Measurements from ENCODE around the gene GLIS2.

Gene GLIS2

DNA sequence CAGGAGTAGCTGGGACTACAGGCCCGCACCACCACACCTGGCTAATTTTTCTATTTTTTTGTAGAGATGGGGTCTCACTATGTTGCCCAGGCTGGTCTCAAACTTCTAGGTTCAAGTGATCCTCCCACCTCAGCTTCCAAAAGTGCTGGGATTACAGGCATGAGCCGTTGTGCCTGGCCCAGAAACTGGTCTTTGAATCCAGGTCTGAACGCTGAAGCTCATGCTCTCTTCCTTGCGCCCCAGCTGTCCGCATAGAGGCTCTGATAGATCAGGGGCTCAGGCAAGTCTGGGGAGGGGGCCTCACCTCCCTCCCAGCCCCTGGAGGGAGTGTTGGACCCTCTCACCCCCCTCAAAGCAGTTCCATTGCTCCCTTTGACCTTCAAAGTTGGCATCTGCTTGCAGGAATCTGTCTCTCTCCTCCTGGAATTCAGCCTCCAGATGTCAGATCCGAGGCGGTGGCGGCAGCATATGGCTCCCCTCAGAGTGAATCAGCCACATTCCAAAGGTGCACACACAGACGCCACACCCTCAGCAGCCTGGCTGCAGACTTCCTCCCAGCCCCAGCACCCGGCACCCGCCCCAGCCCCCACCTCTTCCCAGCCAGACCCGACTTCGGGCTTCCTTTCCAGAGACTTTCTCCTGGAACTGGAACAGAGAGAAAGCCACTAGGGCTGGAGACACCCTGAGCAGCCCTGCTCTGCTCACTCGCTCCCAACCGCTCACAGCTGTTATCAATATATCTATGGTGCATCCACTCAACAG lies 16.9 kb upstream of the GLIS2 start:
- no peak for DNase-seq

DNA sequence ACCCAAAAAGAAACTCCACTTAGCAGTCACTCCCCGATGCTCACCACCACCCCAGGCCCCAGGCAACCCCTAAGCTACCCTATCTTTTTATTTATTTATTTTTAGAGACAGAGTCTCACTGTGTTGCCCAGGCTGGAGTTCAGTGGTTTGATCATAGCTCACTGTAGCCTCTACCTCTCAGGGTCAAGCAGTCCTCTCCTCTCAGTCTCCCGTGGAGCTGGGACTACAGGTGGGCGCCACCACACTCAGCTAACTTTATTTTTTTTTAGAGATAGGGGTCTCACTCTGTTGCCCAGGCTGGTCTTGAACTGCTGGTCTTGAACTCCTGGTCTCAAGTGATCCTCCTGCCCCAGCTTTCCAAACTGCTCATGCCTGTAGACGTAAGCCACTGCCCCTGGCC lies 14.7 kb upstream of the GLIS2 start:
- no peak for DNase-seq

DNA sequence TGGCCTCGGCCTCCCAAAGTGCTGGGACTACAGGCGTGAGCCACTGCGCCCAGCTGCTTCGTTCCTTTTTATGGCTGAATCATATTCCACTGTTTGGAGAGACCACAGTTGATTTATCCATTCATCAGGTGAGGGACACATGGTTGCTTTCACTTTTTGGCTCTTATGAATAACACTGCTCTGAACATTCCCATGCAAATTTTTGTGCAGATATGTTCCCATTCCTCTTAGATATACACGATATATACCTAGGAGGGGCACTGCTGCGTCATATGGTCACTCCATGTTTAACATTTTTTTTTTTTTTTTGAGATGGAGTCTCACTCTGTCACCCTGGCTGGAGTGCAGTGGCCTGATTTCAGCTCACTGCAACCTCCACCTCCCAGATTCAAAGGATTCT lies 13.9 kb upstream of the GLIS2 start:
- DNase-seq, result no peak

DNA sequence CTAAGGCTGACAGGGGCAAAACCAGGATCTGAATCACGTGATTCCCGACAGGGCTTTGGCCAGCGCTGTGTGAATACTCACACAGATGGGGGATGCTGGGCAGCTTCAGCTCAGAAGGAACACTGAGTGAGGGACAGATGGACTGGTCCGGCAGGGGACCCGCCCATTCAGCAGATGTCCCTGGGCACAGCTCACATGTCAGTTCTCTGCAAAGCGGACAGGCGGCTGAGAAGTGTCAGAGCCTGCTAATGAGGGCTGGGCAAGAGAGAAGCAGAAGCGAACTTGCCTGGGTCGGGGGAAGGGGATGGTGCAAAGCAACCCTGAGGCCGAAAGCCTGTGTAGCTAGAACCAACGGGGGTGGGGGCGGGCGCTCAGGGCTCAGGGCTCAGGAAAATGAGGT lies 11.9 kb upstream of the GLIS2 start:
- no peak for DNase-seq

DNA sequence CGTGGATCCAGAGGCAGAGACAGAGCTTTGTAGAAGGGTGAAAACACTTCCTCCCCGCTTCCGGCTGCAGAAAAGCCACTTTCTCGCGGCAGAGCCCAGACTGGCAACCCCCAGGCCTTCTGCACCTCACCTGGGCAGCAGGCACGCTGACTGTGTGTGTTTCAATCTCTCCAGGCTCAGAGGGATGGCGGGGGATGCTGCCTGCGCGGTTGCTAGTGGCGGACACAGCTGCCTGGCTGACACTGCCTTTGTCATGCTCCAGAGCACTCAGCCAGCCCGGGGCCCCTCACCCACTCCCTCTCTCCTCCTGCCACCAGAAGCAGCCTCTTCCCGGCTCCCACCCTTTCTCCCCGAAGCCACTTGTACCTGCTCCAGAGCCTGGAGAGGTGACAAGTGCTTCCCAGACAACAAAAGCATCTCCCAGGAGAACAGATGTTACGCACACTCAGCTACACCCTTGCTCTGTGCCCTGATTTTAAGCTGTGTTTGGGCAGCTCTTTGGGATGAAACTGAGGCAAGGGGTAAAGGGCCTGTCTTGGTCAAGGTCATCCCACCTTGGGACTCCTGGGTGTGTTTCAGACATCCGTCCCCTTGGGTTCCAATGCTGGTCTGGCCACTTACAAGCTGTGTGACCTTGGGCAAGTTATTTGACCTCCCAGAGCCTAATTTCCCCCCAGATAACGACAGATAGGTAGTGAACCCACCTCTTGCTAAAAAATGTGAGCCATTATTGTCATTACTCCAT lies 9.2 kb upstream of the GLIS2 start:
- peak; percentile 29 for DNase-seq

DNA sequence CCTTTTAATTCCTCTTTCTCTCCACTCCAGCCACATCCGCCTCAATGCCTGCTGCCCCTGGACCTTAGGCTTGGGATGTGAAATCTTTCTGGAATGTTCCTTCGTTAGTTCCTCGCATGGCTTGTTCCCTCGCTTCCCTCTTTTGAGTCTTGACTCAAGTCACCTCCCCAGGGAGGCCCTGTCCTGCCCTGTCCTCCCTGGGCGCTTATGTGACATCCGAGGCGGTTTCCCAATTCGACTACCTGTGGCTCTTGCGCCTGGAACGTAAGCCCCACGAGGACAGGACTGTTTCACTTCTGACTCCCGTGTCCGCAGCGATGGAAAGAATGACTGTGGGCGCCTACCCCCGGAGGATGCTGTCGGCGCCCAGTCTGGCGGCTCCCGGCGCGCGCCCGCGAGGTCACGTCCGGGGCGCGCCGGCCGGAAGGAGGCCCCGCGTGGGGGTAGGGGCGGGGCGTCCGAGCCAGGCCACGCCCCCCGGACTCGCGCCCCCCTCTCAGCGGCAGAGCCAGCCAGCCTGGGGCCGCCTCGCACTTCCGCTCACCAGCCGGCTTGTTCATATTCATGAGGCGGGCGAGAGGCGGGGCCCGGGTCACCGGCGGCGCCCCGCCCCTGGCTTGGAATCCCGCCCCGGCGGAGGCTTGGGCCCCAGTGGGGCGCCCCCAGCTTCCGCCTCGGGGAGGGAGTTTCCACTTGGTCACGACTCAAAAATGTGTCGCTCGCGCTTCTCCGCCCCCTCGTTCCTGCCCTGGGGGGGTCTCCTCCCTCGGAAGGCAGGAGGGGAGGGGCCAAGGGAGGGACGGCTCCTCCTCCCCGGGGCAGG lies 8.4 kb upstream of the GLIS2 start:
- peak; percentile 97 for DNase-seq

DNA sequence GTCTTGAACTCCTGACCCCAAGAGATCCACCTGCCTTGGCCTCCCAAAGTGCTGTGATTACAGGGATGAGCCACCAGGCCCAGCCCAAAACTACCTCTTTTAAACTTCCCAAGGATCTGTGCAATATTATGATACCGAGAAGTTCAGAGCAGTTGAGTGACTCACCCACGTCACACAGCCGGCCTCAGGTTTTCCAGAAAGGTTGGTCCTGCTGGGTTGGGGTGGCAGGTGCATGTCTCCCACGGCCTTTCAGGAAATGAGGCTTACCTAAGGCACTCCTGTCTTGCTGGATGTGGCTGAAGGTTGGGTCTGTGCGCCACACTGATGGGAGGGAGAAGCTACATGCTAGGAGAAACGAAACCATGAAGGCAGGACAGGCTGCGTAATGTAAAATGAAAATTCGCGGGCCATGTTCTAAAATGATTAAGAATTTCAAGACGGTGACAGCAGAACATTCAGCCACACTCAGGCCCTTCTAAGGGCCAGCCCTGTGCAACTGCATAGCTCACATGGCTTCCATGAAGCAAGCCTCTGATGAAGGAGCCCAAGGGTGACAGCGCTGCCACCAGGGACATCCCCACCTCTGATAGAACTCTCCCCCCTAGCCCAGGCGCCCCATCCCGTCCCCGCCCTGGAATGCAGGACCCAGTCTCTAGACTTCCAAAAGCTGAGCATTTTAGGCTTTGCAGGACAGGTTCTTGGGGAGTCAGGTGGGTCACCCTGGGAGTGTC lies 6.6 kb upstream of the GLIS2 start:
- no peak for DNase-seq

DNA sequence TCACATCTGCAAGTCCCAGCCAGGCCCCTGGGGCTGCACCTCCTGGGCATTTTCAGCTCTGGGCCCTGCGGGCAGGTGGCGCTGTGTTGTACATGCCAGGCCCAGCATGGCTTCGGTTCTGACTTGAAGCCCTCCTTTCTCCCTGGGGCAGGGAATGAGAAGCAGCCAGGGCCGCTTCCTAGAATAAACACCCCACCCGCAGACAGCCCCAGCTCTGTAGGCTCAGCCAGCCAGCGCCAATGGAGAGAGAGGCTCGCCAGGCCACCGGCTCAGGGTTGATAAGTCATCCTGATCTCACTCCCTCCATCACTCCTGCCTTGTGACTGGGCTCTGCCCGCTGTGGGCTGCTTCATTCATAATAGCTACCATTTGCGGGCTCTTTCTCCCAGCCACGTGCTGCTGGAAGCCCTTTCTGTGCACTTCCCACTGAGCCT lies 6.0 kb upstream of the GLIS2 start:
- peak; percentile 65 for DNase-seq

DNA sequence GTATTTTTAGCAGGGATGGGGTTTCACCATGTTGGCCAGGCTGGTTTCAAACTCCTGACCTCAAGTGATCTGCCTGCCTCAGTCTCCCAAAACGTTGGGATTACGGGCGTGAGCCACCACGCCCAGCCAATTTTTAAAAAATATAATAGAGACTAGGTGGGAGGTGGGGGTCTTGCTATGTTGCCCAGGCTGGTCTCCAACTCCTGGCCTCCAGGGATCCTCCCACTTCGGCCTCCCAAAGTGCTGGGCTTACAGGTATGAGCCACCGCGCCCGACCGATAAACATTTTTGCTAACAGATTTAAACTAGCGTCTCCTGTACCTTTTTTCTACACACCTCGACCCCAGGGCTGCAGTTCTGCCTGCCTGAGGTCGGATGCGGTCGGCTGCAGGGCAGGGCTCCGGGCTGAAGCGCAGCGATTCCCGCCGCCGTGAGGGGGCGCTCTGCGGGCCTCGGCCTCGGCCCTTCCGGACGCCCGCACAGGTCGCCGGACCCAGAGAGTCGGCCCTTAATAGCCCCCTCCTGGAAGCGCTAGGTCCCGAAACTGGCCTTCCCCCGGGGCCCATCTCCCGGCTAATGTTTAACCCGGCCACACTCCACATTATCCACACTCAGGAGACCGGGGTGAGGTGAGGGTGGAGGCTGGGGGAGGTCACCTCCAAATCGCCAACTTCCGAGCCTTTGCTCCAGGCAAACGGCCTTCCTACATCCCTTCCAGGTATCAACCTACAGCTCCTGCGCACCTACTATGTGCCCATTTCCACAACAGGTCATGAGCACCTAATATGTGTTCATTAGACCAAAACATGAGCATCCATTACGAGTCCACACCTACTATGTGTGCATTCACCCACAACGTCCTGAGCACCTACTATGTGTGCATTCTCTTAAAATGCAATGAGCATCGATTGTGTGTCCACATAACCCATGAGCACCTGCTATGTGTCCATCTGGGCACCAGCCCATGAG lies 2.0 kb upstream of the GLIS2 start:
- DNase-seq, result no peak

DNA sequence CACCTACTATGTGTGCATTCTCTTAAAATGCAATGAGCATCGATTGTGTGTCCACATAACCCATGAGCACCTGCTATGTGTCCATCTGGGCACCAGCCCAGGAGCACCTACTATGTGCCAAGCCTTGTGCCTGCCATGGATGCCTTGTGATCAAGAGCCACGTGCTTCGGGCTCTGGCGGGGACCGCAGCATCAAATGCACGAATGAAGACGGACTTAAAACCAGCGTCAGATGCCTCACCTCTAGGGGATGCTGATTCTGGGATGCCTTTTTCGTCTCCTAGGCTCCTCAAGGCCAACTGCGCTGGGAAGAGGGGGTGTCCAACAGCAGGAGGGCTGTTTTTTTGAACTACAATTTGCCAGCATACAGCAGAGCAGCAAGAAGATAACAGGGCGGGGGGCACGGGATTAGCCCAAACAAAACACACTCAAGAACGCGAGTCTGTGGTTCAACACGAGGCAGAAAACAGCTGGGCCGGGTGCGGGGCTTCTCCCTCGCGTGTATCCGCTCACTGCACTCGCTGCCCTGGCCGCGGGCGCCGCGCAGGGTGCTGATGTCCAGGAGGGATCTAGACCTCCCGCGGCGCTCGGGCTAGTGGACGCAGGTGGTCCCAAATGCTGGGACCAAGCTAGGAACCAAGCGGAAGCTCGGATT lies 1.2 kb upstream of the GLIS2 start:
- peak; percentile 26 for DNase-seq

DNA sequence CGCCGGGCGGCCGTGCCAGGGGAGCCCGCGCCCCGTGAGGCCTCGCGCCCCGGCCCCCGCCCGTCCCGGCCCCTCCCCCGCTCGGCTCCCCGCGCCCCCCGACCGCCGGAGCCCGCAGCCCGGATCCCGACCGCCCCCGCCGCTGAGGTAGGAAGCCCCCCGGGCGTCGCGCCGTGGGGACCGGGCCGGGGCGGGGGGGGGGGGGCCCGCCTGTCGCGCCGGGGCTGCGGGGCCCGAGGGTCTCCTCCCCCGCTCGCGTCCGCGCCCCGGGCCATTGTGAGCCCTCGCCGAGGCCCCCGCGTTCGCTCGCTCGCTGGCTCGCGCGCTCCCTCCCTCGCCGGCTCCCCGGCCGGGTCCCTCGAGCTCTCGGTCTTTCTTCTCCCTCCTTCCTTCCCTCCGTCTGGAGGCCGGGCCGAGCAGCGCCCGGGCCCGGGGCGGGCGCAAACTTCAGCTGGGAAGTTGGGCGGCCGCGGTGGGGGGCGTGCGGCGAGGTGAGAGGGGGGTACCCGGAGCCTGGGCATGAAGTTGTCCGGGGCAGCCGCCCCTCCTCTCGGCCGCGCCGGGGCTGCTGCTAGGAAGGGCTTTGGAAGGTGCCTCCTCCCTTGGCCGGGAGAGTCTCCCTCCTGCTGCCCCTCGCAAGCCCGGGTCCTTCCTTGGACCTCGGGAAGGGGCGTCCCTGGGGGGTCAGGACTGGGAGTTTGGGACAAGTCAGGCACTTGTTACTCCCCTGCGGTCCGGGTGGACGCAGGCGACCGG lies 419 bp downstream of the GLIS2 start:
- DNase-seq, result no peak

DNA sequence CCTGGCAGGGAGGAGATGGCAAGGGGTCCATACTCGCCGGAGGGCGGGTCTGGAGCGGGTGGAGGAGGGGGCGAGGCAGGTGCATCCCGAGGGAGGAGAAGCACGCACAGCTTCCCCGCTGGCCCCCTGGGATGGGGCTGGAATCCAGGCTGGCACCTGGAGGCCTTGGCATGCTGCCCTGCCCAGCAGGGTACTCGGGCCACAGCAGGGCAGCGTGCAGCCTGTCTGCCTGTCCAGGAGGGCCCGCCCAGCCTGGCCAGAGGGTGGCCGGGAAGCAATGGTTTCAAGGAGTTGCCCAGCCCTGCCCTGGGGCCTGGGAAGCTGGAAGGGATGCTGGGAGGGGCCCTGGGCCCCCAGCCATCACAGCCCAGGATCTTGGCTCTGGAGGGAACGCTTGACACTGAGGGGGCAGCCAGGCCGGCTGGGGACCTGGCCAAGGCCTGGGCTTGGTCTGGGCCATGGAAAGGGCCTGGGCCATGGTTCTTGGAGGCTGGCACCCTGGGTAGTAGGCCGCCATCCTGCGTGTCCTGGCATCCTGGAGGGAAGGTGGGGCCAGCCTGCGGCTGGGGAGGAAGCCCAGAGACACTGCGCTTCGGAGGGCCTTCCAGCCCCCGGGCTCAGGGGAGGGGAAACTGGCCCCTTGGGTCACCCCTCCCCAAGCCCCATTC lies 1.1 kb downstream of the GLIS2 start:
- DNase-seq, result no peak

DNA sequence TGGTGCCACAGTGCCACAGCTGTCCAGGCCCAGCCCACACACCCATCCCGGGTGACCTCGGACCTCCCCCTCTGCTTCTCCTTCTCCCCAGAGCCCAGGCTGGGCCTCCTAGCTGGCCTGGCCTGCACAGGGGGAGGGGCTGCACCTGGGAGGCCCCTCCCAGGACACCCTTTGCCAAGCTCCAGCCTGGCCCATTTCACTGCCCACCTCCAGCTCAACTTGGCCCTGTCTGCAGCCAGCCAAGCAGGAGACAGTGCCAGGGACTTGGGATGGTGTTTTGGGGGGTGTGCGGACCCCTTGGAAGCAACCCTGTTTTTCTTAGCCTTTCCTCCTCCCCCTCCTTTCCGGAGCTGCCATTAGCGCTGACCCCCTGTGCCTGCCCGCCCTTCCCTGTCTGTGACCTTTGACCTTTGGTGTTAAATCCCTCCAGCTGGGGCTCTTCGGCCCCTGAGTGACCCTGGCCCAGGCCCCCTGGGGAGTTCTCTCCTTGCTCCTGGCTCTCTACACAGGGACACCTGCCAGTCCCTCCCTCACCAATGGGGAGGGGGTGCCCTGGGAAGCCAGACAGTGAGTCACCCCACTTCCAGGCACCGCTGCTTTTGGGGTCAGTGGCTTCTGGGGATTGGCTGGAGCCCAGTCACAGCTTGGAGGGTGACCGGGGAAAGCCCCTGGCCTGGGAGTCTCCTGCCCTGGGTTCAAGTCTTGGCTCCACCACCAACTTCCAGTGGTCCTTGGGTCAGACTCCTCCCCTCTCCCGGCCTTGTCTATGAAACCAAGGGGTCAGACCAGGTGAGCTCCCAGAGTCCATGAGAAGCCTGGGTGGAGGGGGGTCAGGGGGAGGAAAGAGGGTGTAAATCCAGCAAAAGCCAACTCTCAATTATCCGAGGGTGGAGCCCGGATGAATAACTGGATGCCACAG lies 1.9 kb downstream of the GLIS2 start:
- no peak for DNase-seq

DNA sequence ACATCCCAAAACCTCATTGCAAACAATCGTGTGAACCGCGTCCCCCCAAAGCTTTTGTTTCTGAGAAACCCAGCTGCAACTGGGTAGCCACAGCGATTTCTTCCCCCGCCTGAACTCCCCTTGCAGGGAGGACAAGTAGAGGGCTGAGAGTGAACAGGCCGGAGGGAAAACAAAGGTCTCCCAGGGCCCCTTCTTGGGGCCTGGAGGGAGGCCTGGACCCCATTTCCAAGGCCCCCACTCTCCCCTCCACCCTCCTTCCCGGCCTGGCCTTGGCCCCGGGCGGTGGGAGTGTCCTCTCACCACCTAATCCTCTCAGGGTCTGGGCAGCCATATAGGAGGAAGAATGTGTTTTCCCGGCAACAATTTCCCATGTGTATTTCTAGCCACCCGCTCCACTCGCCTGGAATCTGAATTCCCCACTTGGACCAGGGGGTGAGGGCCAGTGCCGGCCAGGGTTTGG lies 2.6 kb downstream of the GLIS2 start:
- DNase-seq, result no peak

DNA sequence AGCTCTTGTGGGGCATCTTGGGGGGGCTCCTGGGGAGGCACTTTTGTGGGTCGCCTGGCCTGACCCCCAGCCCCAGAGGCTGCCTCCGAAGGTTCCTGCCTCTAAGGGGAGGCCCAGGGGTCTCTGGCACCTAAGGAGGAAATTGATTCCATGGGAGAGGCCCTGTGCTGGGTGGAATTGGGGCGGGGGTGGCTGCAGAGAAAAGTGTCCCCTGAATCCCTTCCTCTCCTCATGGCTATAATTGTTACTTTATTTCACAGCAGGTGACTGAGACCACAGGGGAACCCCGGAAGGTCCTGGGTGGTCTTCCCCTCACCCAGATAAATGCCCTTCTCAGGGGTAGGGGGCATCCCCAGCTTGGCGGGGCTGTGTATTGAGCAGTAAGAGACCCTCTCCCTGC lies 3.1 kb downstream of the GLIS2 start:
- DNase-seq, result no peak

DNA sequence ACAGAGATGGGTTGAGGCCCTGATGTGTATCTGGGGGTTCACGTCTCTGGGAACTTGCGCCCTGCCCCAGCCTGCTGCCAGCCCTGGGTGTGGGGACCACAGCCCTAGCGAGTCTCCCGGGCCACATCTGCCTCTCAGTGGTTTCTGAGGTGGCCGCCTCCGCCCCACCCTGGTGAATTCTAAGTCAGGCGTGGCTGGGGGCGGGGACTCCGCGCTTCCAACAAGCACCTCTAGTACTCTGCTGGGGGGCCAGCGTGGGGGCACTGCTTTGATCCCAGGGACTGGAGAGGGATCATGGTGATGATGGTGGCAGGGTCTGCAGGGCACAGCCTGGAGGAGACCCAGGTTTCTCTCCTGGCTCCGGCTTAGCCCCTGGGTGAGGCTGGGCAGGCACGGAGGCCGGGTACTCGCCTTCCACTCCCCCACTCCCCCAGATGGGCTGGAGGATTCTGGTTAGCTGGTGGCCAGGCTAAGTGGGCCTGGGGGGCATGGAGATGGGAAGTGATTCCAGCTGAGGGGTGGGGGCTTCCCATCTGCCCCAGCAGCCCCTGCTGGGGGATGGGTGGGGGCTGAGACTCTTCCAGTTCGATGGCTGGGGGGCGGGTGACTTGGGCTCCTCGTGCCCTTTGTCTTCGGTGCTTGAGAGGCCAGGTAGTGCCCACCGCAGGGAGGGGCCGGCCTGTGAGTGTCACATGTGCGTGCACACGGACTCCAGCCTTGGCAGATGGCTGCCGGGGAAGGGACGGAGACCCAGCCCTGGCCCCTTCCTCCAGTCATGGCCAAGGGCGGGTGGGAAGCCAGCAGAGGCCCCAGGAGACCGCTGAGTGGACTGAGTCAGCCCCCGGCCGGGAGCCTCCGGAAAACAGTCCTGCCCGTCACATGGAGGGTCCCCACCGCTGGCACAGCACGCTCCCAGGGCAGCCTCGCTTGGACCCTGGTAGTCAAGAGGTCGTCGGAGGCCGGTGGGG lies 3.9 kb downstream of the GLIS2 start:
- peak; percentile 42 for DNase-seq

DNA sequence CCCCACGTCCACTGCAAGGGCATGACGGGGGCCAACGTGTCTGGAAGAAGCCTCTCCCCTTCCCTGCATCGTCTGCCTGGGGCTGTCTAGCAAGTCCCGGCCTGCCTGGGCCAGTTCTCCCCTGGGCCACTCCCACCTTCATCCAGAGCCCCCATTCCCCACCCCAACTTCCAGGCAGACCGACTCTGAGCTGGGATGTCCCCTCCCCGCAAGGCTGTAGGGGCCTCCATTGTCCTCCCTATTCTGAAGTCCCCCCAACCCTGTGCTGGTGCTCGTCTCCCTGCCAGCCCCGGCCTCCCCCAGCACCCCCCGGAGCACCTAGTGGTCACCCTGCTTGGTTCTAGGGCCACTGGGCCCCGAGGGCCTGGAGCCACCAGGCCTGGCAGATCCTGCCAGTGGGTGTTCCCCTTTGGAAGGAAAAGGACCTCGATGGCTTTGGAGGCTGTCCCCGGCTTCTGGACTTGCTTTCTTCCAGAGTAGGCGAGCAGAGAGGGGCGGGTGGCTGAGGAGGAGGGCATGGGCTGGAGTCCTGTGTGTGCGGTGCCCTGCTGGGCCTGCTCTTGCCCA lies 4.8 kb downstream of the GLIS2 start:
- DNase-seq, result no peak

Data from activated naive CD4-positive, alpha-beta T cell treated with anti-CD3 and anti-CD28 coated beads, Interleukin-2, amount 50 U/mL, for 16 hours (primary cell).